ENCODE data around the gene JAM3.

JAM3 gene

DNA sequence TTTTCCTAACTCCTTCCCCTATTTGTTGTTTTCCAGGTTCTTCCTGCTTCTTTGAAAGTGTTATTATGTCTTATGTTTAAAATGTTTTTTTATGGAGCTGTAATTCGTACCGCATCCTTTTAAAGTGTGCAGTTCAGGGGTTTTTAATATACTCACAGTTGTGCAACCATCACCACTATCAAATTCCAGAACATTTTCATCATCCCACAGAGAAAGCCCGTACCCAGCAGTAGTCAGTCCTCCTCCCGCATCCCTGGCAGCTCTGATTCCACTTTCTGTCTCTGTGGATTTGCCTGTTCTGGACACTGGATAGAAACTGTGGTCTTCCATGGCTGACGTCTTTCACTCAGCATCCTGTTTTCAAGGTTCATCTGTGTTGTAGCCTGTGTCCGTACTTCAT lies 73.7 kb downstream of the JAM3 start:
- Histone ChIP-seq H3K9me3 (replicated peaks; ENCODE audit: low read length) (no peaks in the 10 kb centered on the region), H3K4me3 (ENCODE audit: low read length) (no peak overlapping the region), H3K4me1 (ENCODE audit: control insufficient read depth, insufficient read depth, low read length) (peaks cover 14% of the 10 kb centered on the region), H3K27me3 (ENCODE audit: control insufficient read depth, insufficient read depth, low read length) (no peaks in the 10 kb centered on the region), H3K9ac (ENCODE audit: low read depth, low read length) (no peak overlapping the region), H3K4me2 (ENCODE audit: low read length) (no peak overlapping the region), H3K36me3 (ENCODE audit: insufficient read depth, low read length) (peaks cover 13% of the 10 kb centered on the region)

DNA sequence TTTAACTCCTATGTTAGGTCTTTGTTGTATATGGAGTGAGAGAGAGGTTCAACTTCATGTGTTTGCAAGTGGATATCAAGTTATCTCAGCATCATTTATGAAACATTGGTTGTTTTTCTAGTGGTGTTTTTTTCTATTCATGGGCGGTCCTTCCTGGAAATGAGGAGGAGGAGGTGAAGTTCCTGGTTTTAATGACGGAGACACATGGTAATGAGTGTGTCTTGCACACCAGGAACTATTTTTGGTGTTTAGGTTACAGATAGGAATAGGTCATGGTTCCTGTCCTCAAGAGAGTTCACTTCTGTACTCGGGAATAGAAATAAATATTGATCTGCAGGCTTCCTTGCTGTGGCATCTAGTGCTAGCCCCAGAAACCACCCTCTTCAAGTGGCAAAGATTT lies 74.9 kb downstream of the JAM3 start:
- H3K36me3 ChIP-seq (ENCODE audit: insufficient read depth, low read length): peaks cover 19% of the 10 kb centered on the region
- H3K27me3 ChIP-seq (ENCODE audit: control insufficient read depth, insufficient read depth, low read length): no peaks in the 10 kb centered on the region
- H3K4me2 ChIP-seq (ENCODE audit: low read length): no peak overlapping the region
- H3K9ac ChIP-seq (ENCODE audit: low read depth, low read length): no peak overlapping the region
- H3K4me3 ChIP-seq (ENCODE audit: low read length): no peak overlapping the region
- peaks cover 14% of the 10 kb centered on the region for H3K4me1 ChIP-seq (ENCODE audit: control insufficient read depth, insufficient read depth, low read length)
- H3K9me3 ChIP-seq (replicated peaks; ENCODE audit: low read length): no peaks in the 10 kb centered on the region

DNA sequence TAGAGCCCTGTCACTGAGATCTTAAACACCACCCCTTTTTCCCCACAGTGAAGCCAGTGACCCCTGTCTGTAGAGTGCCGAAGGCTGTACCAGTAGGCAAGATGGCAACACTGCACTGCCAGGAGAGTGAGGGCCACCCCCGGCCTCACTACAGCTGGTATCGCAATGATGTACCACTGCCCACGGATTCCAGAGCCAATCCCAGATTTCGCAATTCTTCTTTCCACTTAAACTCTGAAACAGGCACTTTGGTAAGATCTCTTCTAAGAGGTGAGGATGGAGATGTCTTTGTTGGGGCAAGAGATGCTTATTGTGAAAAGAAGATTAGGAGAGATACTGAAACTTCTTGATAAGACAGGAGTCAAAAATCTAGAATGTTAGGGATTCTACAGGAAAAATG lies 75.9 kb downstream of the JAM3 start:
- no peak overlapping the region for H3K9ac ChIP-seq (ENCODE audit: low read depth, low read length)
- H3K36me3 ChIP-seq (ENCODE audit: insufficient read depth, low read length): peaks cover 27% of the 10 kb centered on the region
- no peaks in the 10 kb centered on the region for H3K9me3 ChIP-seq (replicated peaks; ENCODE audit: low read length)
- H3K27me3 ChIP-seq (ENCODE audit: control insufficient read depth, insufficient read depth, low read length): no peaks in the 10 kb centered on the region
- peaks cover 12% of the 10 kb centered on the region for H3K4me1 ChIP-seq (ENCODE audit: control insufficient read depth, insufficient read depth, low read length)
- H3K4me3 ChIP-seq (ENCODE audit: low read length): no peak overlapping the region
- H3K4me2 ChIP-seq (ENCODE audit: low read length): no peak overlapping the region

DNA sequence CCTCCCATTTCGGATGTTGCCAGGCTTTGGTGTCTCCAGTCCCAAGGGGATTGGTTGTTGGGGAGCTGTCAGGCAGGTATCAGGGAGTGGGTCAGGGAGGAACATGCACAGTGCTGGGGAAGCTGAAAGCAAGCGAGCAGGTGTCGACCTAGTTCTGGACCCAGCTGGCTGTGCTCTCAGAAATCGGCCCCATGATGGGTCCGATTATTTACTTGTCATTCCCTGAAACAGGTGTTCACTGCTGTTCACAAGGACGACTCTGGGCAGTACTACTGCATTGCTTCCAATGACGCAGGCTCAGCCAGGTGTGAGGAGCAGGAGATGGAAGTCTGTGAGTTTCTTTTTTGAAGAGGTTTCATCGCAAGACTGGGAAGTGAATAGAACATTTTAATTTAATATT lies 76.8 kb downstream of the JAM3 start:
- Histone ChIP-seq H3K4me1 (ENCODE audit: control insufficient read depth, insufficient read depth, low read length) (peaks cover 12% of the 10 kb centered on the region), H3K4me3 (ENCODE audit: low read length) (no peak overlapping the region), H3K9ac (ENCODE audit: low read depth, low read length) (no peak overlapping the region), H3K36me3 (ENCODE audit: insufficient read depth, low read length) (peaks cover 29% of the 10 kb centered on the region), H3K9me3 (replicated peaks; ENCODE audit: low read length) (no peaks in the 10 kb centered on the region), H3K4me2 (ENCODE audit: low read length) (no peak overlapping the region), H3K27me3 (ENCODE audit: control insufficient read depth, insufficient read depth, low read length) (no peaks in the 10 kb centered on the region)

DNA sequence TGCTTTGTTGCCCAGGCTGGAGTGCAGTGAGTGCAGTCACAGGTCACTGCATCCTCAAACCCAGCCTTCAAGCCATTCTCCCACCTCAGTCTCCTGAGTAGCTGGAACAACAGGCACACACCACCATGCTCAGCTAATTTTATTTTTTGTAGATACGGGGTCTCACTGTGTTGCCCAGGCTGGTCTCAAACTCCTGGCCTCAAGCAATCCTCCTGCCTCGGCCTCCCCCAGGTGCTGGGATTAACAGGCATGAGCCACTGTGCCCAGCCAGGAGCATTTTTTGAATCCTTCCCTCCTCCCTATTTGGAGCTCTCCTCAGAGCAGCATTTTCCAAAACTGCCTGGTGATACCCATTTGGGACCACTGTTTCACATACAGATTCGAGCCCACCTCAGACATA lies 77.7 kb downstream of the JAM3 start:
- no peaks in the 10 kb centered on the region for H3K9me3 ChIP-seq (replicated peaks; ENCODE audit: low read length)
- peaks cover 34% of the 10 kb centered on the region for H3K36me3 ChIP-seq (ENCODE audit: insufficient read depth, low read length)

DNA sequence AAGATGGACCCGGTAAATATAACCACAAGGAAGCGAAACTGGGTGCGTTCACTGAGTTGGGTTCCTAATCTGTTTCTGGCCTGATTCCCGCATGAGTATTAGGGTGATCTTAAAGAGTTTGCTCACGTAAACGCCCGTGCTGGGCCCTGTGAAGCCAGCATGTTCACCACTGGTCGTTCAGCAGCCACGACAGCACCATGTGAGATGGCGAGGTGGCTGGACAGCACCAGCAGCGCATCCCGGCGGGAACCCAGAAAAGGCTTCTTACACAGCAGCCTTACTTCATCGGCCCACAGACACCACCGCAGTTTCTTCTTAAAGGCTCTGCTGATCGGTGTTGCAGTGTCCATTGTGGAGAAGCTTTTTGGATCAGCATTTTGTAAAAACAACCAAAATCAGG lies 80.5 kb downstream of the JAM3 start:
- no peak overlapping the region for H3K4me2 ChIP-seq (ENCODE audit: low read length)

More for the DNA sequence above, 77.7 kb downstream of the JAM3 start:
- no peak overlapping the region for H3K9ac ChIP-seq (ENCODE audit: low read depth, low read length)
- no peaks in the 10 kb centered on the region for H3K27me3 ChIP-seq (ENCODE audit: control insufficient read depth, insufficient read depth, low read length)
- H3K4me2 ChIP-seq (ENCODE audit: low read length): no peak overlapping the region
- peaks cover 12% of the 10 kb centered on the region for H3K4me1 ChIP-seq (ENCODE audit: control insufficient read depth, insufficient read depth, low read length)
- no peak overlapping the region for H3K4me3 ChIP-seq (ENCODE audit: low read length)

DNA sequence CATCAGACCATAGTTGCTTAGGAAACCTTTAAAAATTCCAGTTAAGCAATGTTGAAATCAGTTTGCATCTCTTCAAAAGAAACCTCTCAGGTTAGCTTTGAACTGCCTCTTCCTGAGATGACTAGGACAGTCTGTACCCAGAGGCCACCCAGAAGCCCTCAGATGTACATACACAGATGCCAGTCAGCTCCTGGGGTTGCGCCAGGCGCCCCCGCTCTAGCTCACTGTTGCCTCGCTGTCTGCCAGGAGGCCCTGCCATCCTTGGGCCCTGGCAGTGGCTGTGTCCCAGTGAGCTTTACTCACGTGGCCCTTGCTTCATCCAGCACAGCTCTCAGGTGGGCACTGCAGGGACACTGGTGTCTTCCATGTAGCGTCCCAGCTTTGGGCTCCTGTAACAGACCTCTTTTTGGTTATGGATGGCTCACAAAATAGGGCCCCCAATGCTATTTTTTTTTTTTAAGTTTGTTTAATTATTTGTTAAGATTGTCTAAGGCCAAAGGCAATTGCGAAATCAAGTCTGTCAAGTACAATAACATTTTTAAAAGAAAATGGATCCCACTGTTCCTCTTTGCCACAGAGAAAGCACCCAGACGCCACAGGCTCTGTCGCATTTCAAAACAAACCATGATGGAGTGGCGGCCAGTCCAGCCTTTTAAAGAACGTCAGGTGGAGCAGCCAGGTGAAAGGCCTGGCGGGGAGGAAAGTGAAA lies 81.5 kb downstream of the JAM3 start:
- Histone ChIP-seq H3K36me3 (ENCODE audit: insufficient read depth, low read length) (peaks cover 46% of the 10 kb centered on the region), H3K4me1 (ENCODE audit: control insufficient read depth, insufficient read depth, low read length) (no peaks in the 10 kb centered on the region), H3K27me3 (ENCODE audit: control insufficient read depth, insufficient read depth, low read length) (no peaks in the 10 kb centered on the region), H3K4me2 (ENCODE audit: low read length) (no peak overlapping the region), H3K9ac (ENCODE audit: low read depth, low read length) (no peak overlapping the region), H3K4me3 (ENCODE audit: low read length) (no peak overlapping the region), H3K9me3 (replicated peaks; ENCODE audit: low read length) (no peaks in the 10 kb centered on the region)

More for the DNA sequence above, 80.5 kb downstream of the JAM3 start:
- no peaks in the 10 kb centered on the region for H3K9me3 ChIP-seq (replicated peaks; ENCODE audit: low read length)
- no peak overlapping the region for H3K4me3 ChIP-seq (ENCODE audit: low read length)
- H3K9ac ChIP-seq (ENCODE audit: low read depth, low read length): no peak overlapping the region
- peaks cover 8% of the 10 kb centered on the region for H3K4me1 ChIP-seq (ENCODE audit: control insufficient read depth, insufficient read depth, low read length)
- H3K36me3 ChIP-seq (ENCODE audit: insufficient read depth, low read length): peaks cover 46% of the 10 kb centered on the region
- H3K27me3 ChIP-seq (ENCODE audit: control insufficient read depth, insufficient read depth, low read length): no peaks in the 10 kb centered on the region

DNA sequence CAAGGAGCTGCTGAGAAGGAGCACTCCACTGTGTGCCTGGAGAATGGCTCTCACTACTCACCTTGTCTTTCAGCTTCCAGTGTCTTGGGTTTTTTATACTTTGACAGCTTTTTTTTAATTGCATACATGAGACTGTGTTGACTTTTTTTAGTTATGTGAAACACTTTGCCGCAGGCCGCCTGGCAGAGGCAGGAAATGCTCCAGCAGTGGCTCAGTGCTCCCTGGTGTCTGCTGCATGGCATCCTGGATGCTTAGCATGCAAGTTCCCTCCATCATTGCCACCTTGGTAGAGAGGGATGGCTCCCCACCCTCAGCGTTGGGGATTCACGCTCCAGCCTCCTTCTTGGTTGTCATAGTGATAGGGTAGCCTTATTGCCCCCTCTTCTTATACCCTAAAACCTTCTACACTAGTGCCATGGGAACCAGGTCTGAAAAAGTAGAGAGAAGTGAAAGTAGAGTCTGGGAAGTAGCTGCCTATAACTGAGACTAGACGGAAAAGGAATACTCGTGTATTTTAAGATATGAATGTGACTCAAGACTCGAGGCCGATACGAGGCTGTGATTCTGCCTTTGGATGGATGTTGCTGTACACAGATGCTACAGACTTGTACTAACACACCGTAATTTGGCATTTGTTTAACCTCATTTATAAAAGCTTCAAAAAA lies 82.3 kb downstream of the JAM3 start:
- H3K27me3 ChIP-seq (ENCODE audit: control insufficient read depth, insufficient read depth, low read length): no peaks in the 10 kb centered on the region
- H3K4me3 ChIP-seq (ENCODE audit: low read length): no peak overlapping the region
- no peaks in the 10 kb centered on the region for H3K4me1 ChIP-seq (ENCODE audit: control insufficient read depth, insufficient read depth, low read length)
- H3K36me3 ChIP-seq (ENCODE audit: insufficient read depth, low read length): peaks cover 53% of the 10 kb centered on the region
- H3K4me2 ChIP-seq (ENCODE audit: low read length): no peak overlapping the region
- H3K9ac ChIP-seq (ENCODE audit: low read depth, low read length): no peak overlapping the region
- H3K9me3 ChIP-seq (replicated peaks; ENCODE audit: low read length): no peaks in the 10 kb centered on the region

DNA sequence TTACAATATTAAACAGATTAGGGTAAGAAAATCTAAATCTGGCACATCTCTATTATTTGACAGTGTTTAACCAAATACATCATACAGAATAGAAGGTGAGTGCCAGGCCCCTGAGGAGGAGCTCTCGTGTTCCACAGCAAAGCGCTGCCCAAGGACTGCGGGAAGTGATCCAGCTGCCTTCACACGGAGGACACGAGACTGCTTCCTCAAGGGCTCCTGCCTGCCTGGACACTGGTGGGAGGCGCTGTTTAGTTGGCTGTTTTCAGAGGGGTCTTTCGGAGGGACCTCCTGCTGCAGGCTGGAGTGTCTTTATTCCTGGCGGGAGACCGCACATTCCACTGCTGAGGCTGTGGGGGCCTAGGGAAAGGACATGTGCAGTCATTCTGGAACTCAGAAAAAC lies 83.8 kb downstream of the JAM3 start:
- H3K27me3 ChIP-seq (ENCODE audit: control insufficient read depth, insufficient read depth, low read length): no peaks in the 10 kb centered on the region
- no peak overlapping the region for H3K9ac ChIP-seq (ENCODE audit: low read depth, low read length)
- H3K9me3 ChIP-seq (replicated peaks; ENCODE audit: low read length): no peaks in the 10 kb centered on the region
- peaks cover 64% of the 10 kb centered on the region for H3K36me3 ChIP-seq (ENCODE audit: insufficient read depth, low read length)
- no peak overlapping the region for H3K4me3 ChIP-seq (ENCODE audit: low read length)
- H3K4me2 ChIP-seq (ENCODE audit: low read length): no peak overlapping the region
- H3K4me1 ChIP-seq (ENCODE audit: control insufficient read depth, insufficient read depth, low read length): no peaks in the 10 kb centered on the region

DNA sequence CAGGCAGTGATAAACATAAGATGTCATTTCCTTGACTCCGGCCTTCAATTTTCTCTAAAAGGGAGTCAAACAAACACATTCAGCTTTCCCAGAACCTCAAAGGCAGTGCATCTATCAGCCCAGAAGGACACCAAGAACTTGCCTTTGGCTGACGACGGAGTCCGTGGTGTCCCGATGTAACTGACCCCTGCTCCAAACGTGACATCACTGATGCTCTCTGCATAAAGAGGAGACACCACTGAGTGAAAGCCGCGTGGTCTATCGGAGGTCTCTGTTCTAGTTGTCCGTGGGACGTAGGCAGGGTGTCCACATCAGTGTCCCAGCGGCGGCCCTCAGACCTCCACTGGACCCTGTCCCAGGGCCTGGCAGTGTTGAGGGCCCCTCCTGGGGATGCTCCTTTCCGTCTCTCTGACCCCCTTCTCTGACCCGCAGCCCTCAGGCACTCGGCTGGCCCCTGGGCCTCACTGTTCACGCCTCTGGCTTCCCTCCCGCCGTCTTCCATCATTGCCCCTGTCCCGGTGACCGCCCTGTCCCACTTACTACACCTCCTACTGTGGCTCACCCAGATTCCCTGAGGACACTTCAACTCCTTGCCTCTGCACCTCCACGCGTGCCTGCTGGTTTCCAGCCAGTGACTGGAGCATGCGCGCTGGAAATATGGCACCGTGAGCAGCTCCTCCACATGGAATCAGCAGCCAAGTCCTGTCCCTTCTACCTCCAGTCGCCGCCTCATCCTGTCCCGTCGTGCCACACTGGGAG lies 84.5 kb downstream of the JAM3 start:
- Histone ChIP-seq H3K4me3 (ENCODE audit: low read length) (no peak overlapping the region), H3K9ac (ENCODE audit: low read depth, low read length) (no peak overlapping the region), H3K4me1 (ENCODE audit: control insufficient read depth, insufficient read depth, low read length) (no peaks in the 10 kb centered on the region), H3K36me3 (ENCODE audit: insufficient read depth, low read length) (peaks cover 65% of the 10 kb centered on the region), H3K4me2 (ENCODE audit: low read length) (no peak overlapping the region), H3K9me3 (replicated peaks; ENCODE audit: low read length) (no peaks in the 10 kb centered on the region), H3K27me3 (ENCODE audit: control insufficient read depth, insufficient read depth, low read length) (no peaks in the 10 kb centered on the region)

DNA sequence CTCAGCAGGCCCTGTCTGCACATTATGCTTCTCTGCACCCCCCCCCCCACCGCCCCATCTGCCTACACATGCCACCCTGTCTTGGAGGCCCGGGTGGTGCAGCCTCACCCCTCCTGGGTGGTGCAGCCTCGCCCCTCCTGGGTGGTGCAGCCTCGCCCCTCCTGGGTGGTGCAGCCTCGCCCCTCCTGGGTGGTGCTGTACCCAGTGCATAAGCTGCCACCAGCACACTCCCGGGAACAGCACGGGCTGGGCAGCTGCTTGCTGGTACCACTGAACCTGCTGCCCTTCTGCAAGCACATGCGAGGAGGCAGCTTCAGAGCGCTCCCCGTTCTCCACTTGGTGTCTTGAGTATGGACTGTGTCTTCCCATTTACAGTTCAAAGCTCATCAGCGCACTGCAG lies 85.6 kb downstream of the JAM3 start:
- no peak overlapping the region for H3K4me2 ChIP-seq (ENCODE audit: low read length)
- H3K4me1 ChIP-seq (ENCODE audit: control insufficient read depth, insufficient read depth, low read length): no peaks in the 10 kb centered on the region
- H3K36me3 ChIP-seq (ENCODE audit: insufficient read depth, low read length): peaks cover 58% of the 10 kb centered on the region
- H3K27me3 ChIP-seq (ENCODE audit: control insufficient read depth, insufficient read depth, low read length): no peaks in the 10 kb centered on the region
- H3K9ac ChIP-seq (ENCODE audit: low read depth, low read length): no peak overlapping the region
- H3K4me3 ChIP-seq (ENCODE audit: low read length): no peak overlapping the region
- no peaks in the 10 kb centered on the region for H3K9me3 ChIP-seq (replicated peaks; ENCODE audit: low read length)
